ENCODE data around the gene SLCO3A1.
A peak's percentile ranks its signal among the peaks of the same experiment; 100 is the strongest.
"Not testable (repeated sequence)": the region's sequence is repeated elsewhere in the genome, so short reads cannot be mapped to it uniquely, and the experiment has no call there.

SLCO3A1 gene

GRCh38 chr15:92044203-92044909 is 190.8 kb downstream of the SLCO3A1 start:
- no peak for DNase-seq

GRCh38 chr15:92047900-92048299 is 194.4 kb downstream of the SLCO3A1 start:
- DNase-seq: no peak

GRCh38 chr15:92048739-92049138 is 195.2 kb downstream of the SLCO3A1 start:
- no peak for DNase-seq

GRCh38 chr15:92049290-92049989 is 195.9 kb downstream of the SLCO3A1 start:
- no peak for DNase-seq

GRCh38 chr15:92050220-92050898 is 196.9 kb downstream of the SLCO3A1 start:
- DNase-seq: no peak

GRCh38 chr15:92051716-92052115 is 198.2 kb downstream of the SLCO3A1 start:
- no peak for DNase-seq

GRCh38 chr15:92053753-92054316 is 200.3 kb downstream of the SLCO3A1 start:
- no peak for DNase-seq

- DNase-seq: no peak
Observed at GRCh38 chr15:92056875-92057274, 203.4 kb downstream of the SLCO3A1 start.

- no peak for DNase-seq
Observed at GRCh38 chr15:92059036-92059970, 205.8 kb downstream of the SLCO3A1 start.

GRCh38 chr15:92059971-92060311 is 206.4 kb downstream of the SLCO3A1 start:
- DNase-seq: not testable (repeated sequence)

- DNase-seq: no peak
Observed at GRCh38 chr15:92061511-92062195, 208.1 kb downstream of the SLCO3A1 start.

- no peak for DNase-seq
Observed at GRCh38 chr15:92062505-92062904, 209.0 kb downstream of the SLCO3A1 start.

GRCh38 chr15:92068121-92068520 is 214.6 kb downstream of the SLCO3A1 start:
- peak; percentile 76 for DNase-seq

GRCh38 chr15:92069308-92070250 is 216.1 kb downstream of the SLCO3A1 start:
- DNase-seq: peak; percentile 95

GRCh38 chr15:92070251-92070650 is 216.7 kb downstream of the SLCO3A1 start:
- DNase-seq: not testable (repeated sequence)

- DNase-seq: peak; percentile 54
Observed at GRCh38 chr15:92071045-92071634, 217.6 kb downstream of the SLCO3A1 start.

GRCh38 chr15:92073044-92073785 is 219.7 kb downstream of the SLCO3A1 start:
- no peak for DNase-seq

- peak; percentile 64 for DNase-seq
Observed at GRCh38 chr15:92074101-92074500, 220.6 kb downstream of the SLCO3A1 start.

GRCh38 chr15:92074646-92075045 is 221.1 kb downstream of the SLCO3A1 start:
- peak; percentile 62 for DNase-seq
